Smooth muscle cell of the coronary artery (primary cell): ENCODE results near the gene EEF2K. TPM values are rescaled to one million over a fixed set of nuclear protein-coding genes. Genes with fewer than 3 reads are reported as not detected.

Experiments used
- total RNA-seq: library from RNA; depleted of rRNA; stranded (reverse); fragments of >200 nt; gene quantifications from 2 replicates; pipeline ENCODE4 v1.2.3, GENCODE V29; 2014; ENCODE audit warnings: low replicate concordance

Gene EEF2K
- 19.7 and 29.4 TPM in 2 replicates for total RNA-seq

DNA sequence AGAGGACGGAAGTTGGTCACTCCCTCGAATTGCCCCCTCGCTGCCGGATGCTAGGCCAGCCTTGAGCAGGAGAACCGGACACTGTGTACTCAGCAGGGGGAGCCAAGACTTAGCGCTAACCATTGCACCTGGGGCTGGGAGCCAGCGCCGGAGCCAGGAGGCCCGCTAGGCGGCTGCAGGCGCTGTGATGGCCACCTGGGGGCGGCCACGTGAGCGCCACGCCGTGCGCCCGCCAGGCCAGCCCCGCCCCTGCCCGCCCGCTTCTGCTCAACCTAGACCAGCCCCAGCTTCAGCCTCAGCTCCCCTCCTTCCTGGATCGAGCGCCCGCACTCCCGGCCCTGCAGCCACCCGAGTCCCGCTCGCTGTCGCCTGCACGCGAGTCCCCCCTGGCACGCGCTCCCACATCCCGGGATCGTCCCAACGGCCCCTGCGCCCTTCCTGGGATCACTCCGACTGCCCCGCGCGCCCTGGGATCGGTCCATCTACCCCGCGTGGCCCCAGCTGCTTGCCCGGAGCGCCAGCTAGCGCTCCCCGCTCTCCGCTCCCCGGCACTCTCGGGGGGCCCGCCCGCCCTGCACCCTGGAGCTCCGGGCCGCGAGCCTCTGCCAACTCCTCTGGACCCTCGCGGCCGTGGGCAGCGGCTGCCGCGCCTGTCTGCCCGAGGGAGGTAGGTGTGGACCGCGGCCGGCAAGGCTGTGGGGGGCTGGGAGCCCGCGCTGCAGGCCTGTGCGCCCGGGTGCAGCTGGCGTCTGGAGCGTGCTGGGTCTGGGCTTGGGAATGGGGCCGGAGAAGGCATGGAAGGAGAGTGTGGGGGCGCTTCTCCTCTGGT lies at the start of gene EEF2K:
Gene EEF2K, plus strand, starts transcription at position 266 of the 829 bp plus-strand sequence. CDS start 19,452 bp downstream, outside the sequence.

DNA sequence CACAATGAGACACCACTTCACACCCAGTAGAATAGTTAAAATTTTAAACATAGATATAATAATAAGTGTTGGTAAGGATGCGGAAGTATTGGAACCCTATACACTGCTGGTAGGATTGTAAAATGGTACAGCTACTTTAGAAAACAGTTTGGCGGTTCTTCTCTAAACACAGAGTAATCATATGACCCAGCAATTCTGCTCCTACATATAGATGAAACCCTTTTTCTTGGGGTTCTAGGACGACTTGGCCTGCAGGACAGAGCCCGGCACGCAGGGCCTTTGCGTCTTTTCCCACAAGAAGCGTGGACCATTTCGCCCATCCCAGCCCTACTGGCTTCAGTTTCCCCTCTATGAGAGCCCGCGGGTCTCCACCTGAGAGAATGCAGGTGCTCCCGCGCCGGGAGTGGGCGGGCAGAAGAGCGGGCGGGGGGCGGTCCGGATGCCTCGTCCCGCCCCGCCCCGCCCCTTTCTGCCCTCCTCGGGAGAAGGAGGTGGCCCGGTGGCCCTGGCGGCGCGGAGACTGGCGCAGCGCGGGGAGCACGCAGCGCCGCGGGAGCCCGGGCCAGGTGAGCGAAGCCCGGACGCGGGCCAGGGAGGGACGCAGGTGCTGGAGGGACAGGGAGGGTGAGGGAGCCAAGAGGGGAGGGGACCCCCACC lies 44.0 kb upstream of the EEF2K start, which contains the start of gene SDR42E2:
Gene SDR42E2, plus strand, starts transcription at position 508 of the 657 bp plus-strand sequence. CDS start 3,077 bp downstream, outside the sequence.

GRCh38 chr16:22297114-22297870 lies 91.2 kb downstream of the EEF2K start, which contains the start of gene POLR3E:
TSS of gene POLR3E (plus strand) at chr16:22297409. CDS start at chr16:22302969, 5,560 bp downstream.

Other genes with a start within 250 kb of the EEF2K start
- not detected in 2 replicates for gene PDZD9, start 205.2 kb upstream of the EEF2K start, total RNA-seq
- gene MOSMO, start 198.2 kb upstream of the EEF2K start, total RNA-seq = 7.5 and 8.0 TPM in 2 replicates
- not detected in 2 replicates for gene VWA3A, start 113.7 kb upstream of the EEF2K start, total RNA-seq
- gene SDR42E2, start 43.8 kb upstream of the EEF2K start, total RNA-seq = 0.08 TPM in 1 of 2 replicates, not detected in the other
- 53.4 and 86.8 TPM in 2 replicates for gene POLR3E, start 91.1 kb downstream of the EEF2K start, total RNA-seq
- gene CDR2, start 168.3 kb downstream of the EEF2K start, total RNA-seq = 18.4 and 54.6 TPM in 2 replicates